Mesenchymal stem cell (in vitro differentiated cells and primary cell): ENCODE data around the gene RGS9.

Experiments used
- DNase-seq: peaks from one replicate; pipeline ENCODE4 v3.0.0-alpha.2; 2013
- H2AFZ ChIP-seq: one replicate; pipeline ENCODE4 v1.6.1; 2013; ENCODE audit warnings: low read depth, mild to moderate bottlenecking, control low read depth, inconsistent platforms, low read length, moderate library complexity
- H2AK5ac ChIP-seq: 2 replicates; pipeline ENCODE4 v1.6.1; 2013; ENCODE audit warnings: low read length, moderate library complexity, mild to moderate bottlenecking, inconsistent platforms; ENCODE audit not compliant: severe bottlenecking
- H2BK120ac ChIP-seq: one replicate; pipeline ENCODE4 v1.6.1; 2013; ENCODE audit warnings: low read depth, mild to moderate bottlenecking, inconsistent platforms, low read length, moderate library complexity
- H2BK12ac ChIP-seq, 2 experiments: one replicate each; pipeline ENCODE4 v1.6.1; 2013; ENCODE audit warnings: inconsistent platforms in 2 of 2, low read length in 2 of 2, mild to moderate bottlenecking in 2 of 2, moderate library complexity in 2 of 2, control low read depth in 1 of 2
- H2BK15ac ChIP-seq: one replicate; pipeline ENCODE4 v1.6.1; 2013; ENCODE audit warnings: mild to moderate bottlenecking, low read depth, inconsistent platforms; ENCODE audit not compliant: poor library complexity, severe bottlenecking
- H2BK5ac ChIP-seq: 2 replicates; pipeline ENCODE4 v1.6.1; 2013; ENCODE audit warnings: low read depth, mild to moderate bottlenecking, low read length, control low read depth, inconsistent platforms; ENCODE audit not compliant: poor library complexity, severe bottlenecking
- H3K14ac ChIP-seq, 2 experiments: one replicate each; pipeline ENCODE4 v1.6.1; 2013; ENCODE audit warnings: inconsistent platforms in 2 of 2, low read length in 2 of 2, control low read depth in 1 of 2, mild to moderate bottlenecking in 1 of 2, moderate library complexity in 1 of 2
- H3K18ac ChIP-seq, 2 experiments: one replicate each; pipeline ENCODE4 v1.6.1; 2013; ENCODE audit warnings: inconsistent platforms in 2 of 2, low read length in 2 of 2, control low read depth in 1 of 2, low read depth in 1 of 2, mild to moderate bottlenecking in 1 of 2
- H3K23ac ChIP-seq, 2 experiments: one replicate each; pipeline ENCODE4 v1.6.1; 2013; ENCODE audit warnings: inconsistent platforms in 2 of 2, low read length in 2 of 2, mild to moderate bottlenecking in 2 of 2, moderate library complexity in 2 of 2, control low read depth in 1 of 2
- H3K27ac ChIP-seq: 2 replicates; pipeline ENCODE4 v1.5.1; 2013; ENCODE audit warnings: mild to moderate bottlenecking, moderate library complexity, low read length, control low read depth, inconsistent platforms; ENCODE audit not compliant: poor library complexity, severe bottlenecking
- H3K27me3 ChIP-seq, 2 experiments: 2 replicates each; pipeline versions ENCODE4 v1.6.1 to v1.7.0; 2013; ENCODE audit warnings: low read length in 2 of 2, mild to moderate bottlenecking in 2 of 2, moderate library complexity in 2 of 2, control low read depth in 1 of 2, inconsistent platforms in 1 of 2; ENCODE audit not compliant: control insufficient read depth in 1 of 2, insufficient read depth in 1 of 2
- H3K36me3 ChIP-seq, 2 experiments: 2 replicates each; pipeline versions ENCODE4 v1.6.1 to v1.7.0; 2013; ENCODE audit warnings: low read length in 2 of 2, control low read depth in 1 of 2, inconsistent platforms in 1 of 2, low read depth in 1 of 2, mild to moderate bottlenecking in 1 of 2; ENCODE audit not compliant: insufficient read depth in 2 of 2, control insufficient read depth in 1 of 2
- H3K4ac ChIP-seq, 2 experiments: one replicate each; pipeline ENCODE4 v1.6.1; 2013; ENCODE audit warnings: inconsistent platforms in 2 of 2, low read length in 2 of 2, mild to moderate bottlenecking in 2 of 2, moderate library complexity in 2 of 2, control low read depth in 1 of 2, low read depth in 1 of 2
- H3K4me1 ChIP-seq: 2 replicates; pipeline ENCODE4 v1.6.1; 2013; ENCODE audit warnings: low read depth, low read length, control low read depth; ENCODE audit not compliant: control insufficient read depth, insufficient read depth
- H3K4me2 ChIP-seq: 2 replicates; pipeline ENCODE4 v1.6.1; 2013; ENCODE audit warnings: low read length, mild to moderate bottlenecking, inconsistent platforms; ENCODE audit not compliant: poor library complexity, severe bottlenecking
- H3K4me3 ChIP-seq, 2 experiments: 2 replicates each; pipeline versions ENCODE4 v1.5.1 to v1.7.0; 2013; ENCODE audit warnings: low read length in 2 of 2, mild to moderate bottlenecking in 2 of 2, control low read depth in 1 of 2, low read depth in 1 of 2; ENCODE audit not compliant: insufficient read depth in 1 of 2
- H3K79me1 ChIP-seq: replicated peaks from 2 replicates; pipeline ENCODE4 v1.6.1; 2013; ENCODE audit warnings: mild to moderate bottlenecking, control low read depth, low read length, inconsistent platforms; ENCODE audit not compliant: poor library complexity, severe bottlenecking
- H3K9ac ChIP-seq: 2 replicates; pipeline ENCODE4 v1.7.0; 2013; ENCODE audit warnings: mild to moderate bottlenecking, low read length, moderate library complexity
- H3K9me3 ChIP-seq: 2 replicates; pipeline ENCODE4 v1.7.0; 2013; ENCODE audit warnings: mild to moderate bottlenecking, low read length; ENCODE audit not compliant: control insufficient read depth
- H4K8ac ChIP-seq: one replicate; pipeline ENCODE4 v1.6.1; 2013; ENCODE audit warnings: inconsistent platforms, mild to moderate bottlenecking, low read length, moderate library complexity
- H4K91ac ChIP-seq: one replicate; pipeline ENCODE4 v1.6.1; 2013; ENCODE audit warnings: mild to moderate bottlenecking, low read length, inconsistent platforms
- WGBS: methylation state at CpG from one replicate; pipeline ENCODE4 v1.1.7; 2013; ENCODE audit warnings: mixed read lengths; 5-methylcytosine and 5-hydroxymethylcytosine counted together

RGS9 gene

DNA sequence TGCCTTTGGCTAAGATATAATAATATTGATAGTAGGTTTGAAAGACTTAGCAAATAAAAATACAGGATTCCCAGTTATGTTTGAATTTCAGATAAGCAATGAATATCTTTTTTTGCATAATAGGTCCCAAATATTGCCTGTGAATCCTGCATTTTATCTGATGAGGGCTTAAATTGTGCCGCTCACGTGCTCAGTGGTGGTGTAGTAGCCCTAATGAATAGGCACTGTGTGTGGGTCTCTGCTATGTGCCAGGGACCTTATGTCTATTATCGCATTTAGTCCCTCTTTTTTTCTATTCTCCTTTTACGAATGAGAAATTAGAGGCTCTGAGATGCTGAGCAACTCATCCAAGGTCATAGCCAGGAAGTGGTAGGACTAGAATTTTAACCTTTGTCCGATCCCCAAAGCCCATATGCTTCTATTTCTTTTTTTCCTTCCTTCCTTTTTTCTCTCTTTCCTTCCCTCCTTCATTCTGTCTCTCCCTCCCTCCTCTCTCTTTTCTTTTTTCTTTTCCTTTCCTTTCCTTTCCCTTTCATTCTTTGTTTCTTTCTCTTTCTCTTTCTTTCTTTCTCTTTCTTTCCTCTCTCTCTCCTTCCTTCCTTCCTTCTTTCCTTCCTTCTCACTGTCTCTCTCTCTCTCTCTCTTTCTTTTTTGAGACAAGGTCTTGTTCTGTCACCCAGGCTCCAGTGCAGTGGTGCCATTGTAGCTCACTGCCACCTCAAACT, 47.2 kb downstream of the RGS9 start:
- DNase-seq = no peak
- H3K4me3 ChIP-seq = no peak overlapping the region

DNA sequence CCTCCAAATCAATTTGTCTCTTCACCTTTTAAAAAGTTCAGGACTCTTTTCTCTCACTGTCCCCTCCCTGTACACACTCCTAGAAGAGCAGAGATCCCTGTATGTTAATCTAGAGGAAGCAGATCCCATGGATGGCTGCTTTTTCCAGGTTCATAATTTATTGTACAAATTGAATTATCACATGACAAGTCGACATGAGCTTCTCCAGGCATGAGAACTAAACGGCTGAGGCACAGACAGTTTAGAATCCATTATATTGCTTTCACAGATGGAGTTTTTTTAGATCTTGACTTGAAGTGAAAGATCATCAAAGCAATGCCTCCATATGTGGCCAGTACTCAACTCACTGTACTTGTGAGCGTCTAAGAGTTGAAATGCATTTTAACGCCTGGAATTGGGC, 47.9 kb downstream of the RGS9 start:
- H2BK120ac ChIP-seq = no peak overlapping the region
- no peaks in the 10 kb centered on the region for H3K79me1 ChIP-seq
- no peak overlapping the region for H2BK15ac ChIP-seq
- peak overlapping the region in 1 of 2 experiments; percentile 19 for H3K18ac ChIP-seq
- no peak overlapping the region for H3K14ac ChIP-seq
- peak overlapping the region; percentile 11 to 38 for H2BK12ac ChIP-seq
- peak overlapping the region in 1 of 2 experiments; percentile 35 for H3K4ac ChIP-seq
- peaks cover 0 to 19% of the 10 kb centered on the region in 2 experiments for H3K27me3 ChIP-seq
- H3K36me3 ChIP-seq = no peaks in the 10 kb centered on the region
- no peak for DNase-seq
- no peak overlapping the region for H3K4me2 ChIP-seq
- H3K4me3 ChIP-seq = no peak overlapping the region
- H4K91ac ChIP-seq = no peak overlapping the region
- no peak overlapping the region for H3K9ac ChIP-seq
- H2AFZ ChIP-seq = no peak overlapping the region
- H3K4me1 ChIP-seq = peaks cover 13% of the 10 kb centered on the region
- no peak overlapping the region for H2BK5ac ChIP-seq
- no peak overlapping the region for H3K23ac ChIP-seq
- H2AK5ac ChIP-seq = peak overlapping the region; percentile 53
- H3K9me3 ChIP-seq = peaks cover 4% of the 10 kb centered on the region
- H4K8ac ChIP-seq = no peak overlapping the region
- no peak overlapping the region for H3K27ac ChIP-seq
- 74% methylated on average over 4 of the region's 4 CpGs for WGBS

More for the DNA sequence above, 47.2 kb downstream of the RGS9 start:
- H2AFZ ChIP-seq = no peak overlapping the region
- H3K4me1 ChIP-seq = peaks cover 19% of the 10 kb centered on the region
- H3K23ac ChIP-seq = no peak overlapping the region
- peak overlapping the region; percentile 78 for H4K91ac ChIP-seq
- H3K9me3 ChIP-seq = peaks cover 4% of the 10 kb centered on the region
- H4K8ac ChIP-seq = peak overlapping the region; percentile 73
- no peak overlapping the region for H3K18ac ChIP-seq
- H3K9ac ChIP-seq = no peak overlapping the region
- peaks cover 0 to 19% of the 10 kb centered on the region in 2 experiments for H3K27me3 ChIP-seq
- H3K79me1 ChIP-seq = no peaks in the 10 kb centered on the region
- H2AK5ac ChIP-seq = peak overlapping the region; percentile 85
- H2BK15ac ChIP-seq = no peak overlapping the region
- 91% methylated on average over 5 of the region's 5 CpGs for WGBS
- H3K27ac ChIP-seq = peak overlapping the region; percentile 78
- H2BK120ac ChIP-seq = no peak overlapping the region
- H2BK12ac ChIP-seq = peak overlapping the region; percentile 11 to 49
- H3K4ac ChIP-seq = peak overlapping the region in 1 of 2 experiments; percentile 35
- H3K36me3 ChIP-seq = no peaks in the 10 kb centered on the region
- H2BK5ac ChIP-seq = no peak overlapping the region
- H3K14ac ChIP-seq = no peak overlapping the region
- H3K4me2 ChIP-seq = no peak overlapping the region

DNA sequence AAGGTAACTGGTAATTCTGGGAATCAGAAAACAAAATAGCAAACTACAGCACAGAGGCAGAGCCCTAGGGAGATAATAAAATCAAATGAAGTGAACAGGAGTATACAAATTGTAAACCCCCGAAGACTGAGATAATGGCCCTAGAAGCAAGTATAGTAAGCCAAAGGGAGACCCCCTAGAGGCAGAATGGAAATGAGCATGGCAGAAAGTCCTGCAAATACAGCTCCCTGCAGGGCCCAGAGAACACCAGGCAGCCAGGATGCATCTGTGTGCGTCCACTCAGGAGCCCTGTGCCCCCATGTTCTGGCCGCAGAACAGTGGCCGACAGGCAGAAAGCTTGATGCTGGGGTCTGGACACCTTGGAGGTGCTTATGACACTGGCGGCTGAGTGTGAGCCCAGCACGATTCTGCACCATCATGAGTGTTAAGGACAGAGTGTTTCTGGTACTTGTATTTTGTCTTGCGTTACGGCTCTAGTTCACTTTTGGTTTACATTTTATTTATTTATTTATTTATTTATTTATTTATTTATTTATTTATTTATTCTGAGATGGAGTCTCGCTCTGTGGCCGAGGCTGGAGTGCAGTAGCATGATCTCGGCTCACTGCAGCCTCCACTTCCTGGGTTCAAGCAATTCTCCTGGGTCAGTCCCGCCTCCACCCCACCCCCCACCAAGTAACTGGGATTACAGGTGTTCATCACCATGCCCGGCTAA, 48.7 kb downstream of the RGS9 start:
- H3K18ac ChIP-seq = peak overlapping the region in 1 of 2 experiments; percentile 54
- 91% methylated on average over 10 of the region's 13 CpGs for WGBS

DNA sequence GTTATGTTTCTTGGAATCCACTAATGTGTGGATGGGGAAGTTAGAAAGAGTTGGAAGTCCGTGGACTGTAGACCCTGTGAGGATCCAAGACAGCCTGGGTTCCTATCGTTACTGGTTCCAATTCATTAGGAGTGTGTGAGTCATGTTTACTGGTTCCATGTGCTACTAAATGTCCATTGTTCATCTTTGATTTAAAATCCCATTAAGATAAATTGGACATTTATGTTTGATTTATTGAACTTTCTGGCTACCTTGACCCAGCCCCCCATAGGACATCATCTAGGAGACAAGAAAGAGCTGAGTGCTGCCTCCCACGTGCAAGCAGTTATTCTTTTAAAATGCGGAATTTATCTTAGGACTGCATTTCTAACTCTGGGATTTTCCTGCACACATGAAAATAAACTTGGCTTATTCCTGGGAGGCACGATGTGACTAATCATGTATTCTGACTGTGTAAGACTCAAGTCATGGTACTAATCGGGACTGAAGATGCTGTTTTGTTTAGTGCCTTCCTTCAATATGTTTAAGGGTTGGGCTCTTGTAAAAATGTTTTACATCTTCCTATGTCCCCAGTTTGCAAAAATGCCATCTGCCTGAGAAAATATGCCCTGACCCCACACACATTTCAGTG, 53.4 kb downstream of the RGS9 start:
- WGBS = 49% methylated on average over 6 of the region's 6 CpGs
- Histone ChIP-seq H2AK5ac (peak overlapping the region; percentile 78), H2BK5ac (no peak overlapping the region), H3K18ac (peak overlapping the region in 1 of 2 experiments; percentile 45), H2BK12ac (no peak overlapping the region), H3K4me2 (no peak overlapping the region), H2AFZ (no peak overlapping the region), H4K91ac (no peak overlapping the region), H2BK120ac (no peak overlapping the region), H3K4me1 (peaks cover 11% of the 10 kb centered on the region), H3K23ac (no peak overlapping the region), H2BK15ac (no peak overlapping the region), H3K9me3 (peaks cover 4% of the 10 kb centered on the region), H4K8ac (no peak overlapping the region), H3K36me3 (no peaks in the 10 kb centered on the region), H3K79me1 (no peaks in the 10 kb centered on the region), H3K14ac (no peak overlapping the region), H3K27me3 (peaks cover 0 to 3% of the 10 kb centered on the region in 2 experiments), H3K4ac (no peak overlapping the region), H3K9ac (no peak overlapping the region), H3K27ac (peak overlapping the region; percentile 43), H3K4me3 (no peak overlapping the region)
- DNase-seq = peak; percentile 67

More for the DNA sequence above, 48.7 kb downstream of the RGS9 start:
- Histone ChIP-seq H3K14ac (no peak overlapping the region), H3K9ac (no peak overlapping the region), H3K36me3 (no peaks in the 10 kb centered on the region), H2AK5ac (peak overlapping the region; percentile 53), H4K8ac (peak overlapping the region; percentile 85), H3K9me3 (peaks cover 4% of the 10 kb centered on the region), H3K4me2 (no peak overlapping the region), H3K27me3 (peaks cover 0 to 19% of the 10 kb centered on the region in 2 experiments), H2BK5ac (no peak overlapping the region), H2BK12ac (peak overlapping the region; percentile 38 to 92), H2AFZ (no peak overlapping the region), H2BK120ac (no peak overlapping the region), H3K79me1 (no peaks in the 10 kb centered on the region), H3K4ac (no peak overlapping the region), H2BK15ac (peak overlapping the region; percentile 58), H3K23ac (no peak overlapping the region), H4K91ac (no peak overlapping the region), H3K27ac (no peak overlapping the region), H3K4me3 (no peak overlapping the region), H3K4me1 (peaks cover 13% of the 10 kb centered on the region)
- DNase-seq = no peak
